ENCODE data around the gene DIAPH2.

Gene DIAPH2

DNA sequence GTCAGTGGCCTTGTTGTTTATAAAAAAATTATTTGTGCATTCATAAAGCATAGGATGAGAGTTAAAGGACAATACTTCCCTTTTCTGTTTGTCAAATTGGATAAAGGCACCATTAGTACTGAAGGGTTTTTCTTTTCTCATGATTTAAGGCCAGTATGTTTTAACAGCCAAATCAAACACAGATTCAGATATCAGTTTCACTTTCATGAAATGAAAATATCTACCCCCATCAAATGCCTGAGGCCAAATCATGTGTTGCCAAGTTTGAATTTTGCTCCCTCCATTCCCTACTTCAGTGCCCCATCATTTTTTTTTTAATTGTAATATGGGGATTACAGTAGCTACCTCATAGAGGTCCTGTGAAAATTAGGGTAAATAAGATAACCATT lies 944.9 kb downstream of the DIAPH2 start:
- TF ChIP-seq, protein P1, sequence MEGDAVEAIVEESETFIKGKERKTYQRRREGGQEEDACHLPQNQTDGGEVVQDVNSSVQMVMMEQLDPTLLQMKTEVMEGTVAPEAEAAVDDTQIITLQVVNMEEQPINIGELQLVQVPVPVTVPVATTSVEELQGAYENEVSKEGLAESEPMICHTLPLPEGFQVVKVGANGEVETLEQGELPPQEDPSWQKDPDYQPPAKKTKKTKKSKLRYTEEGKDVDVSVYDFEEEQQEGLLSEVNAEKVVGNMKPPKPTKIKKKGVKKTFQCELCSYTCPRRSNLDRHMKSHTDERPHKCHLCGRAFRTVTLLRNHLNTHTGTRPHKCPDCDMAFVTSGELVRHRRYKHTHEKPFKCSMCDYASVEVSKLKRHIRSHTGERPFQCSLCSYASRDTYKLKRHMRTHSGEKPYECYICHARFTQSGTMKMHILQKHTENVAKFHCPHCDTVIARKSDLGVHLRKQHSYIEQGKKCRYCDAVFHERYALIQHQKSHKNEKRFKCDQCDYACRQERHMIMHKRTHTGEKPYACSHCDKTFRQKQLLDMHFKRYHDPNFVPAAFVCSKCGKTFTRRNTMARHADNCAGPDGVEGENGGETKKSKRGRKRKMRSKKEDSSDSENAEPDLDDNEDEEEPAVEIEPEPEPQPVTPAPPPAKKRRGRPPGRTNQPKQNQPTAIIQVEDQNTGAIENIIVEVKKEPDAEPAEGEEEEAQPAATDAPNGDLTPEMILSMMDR (IDR thresholded peaks at IDR 0.05; ENCODE audit: extremely low read depth, missing control alignments) = no peak
- DNase-seq (ENCODE audit: low spot score) = no peak

DNA sequence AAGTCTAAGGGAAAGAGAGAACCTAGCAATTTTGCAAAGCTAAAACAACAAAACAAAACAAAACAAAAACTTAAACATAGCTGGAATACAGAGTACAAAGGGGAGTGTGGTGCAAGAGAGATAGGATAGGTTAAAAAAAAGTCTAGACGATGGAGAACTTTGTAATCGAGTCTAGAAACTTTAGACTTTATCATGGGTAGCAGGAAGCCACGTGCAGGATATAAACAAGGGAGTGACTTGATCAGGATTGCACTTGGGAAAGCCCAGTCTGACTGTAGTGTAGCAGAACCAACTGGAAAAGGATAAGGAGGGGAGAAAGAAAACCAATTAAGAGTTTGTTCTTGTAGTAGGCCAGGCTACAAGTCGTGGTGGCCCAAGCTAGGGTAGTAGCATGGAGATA lies 949.2 kb downstream of the DIAPH2 start:
- no peak for DNase-seq (ENCODE audit: low spot score)
- TF ChIP-seq, protein P1 (IDR thresholded peaks at IDR 0.05; ENCODE audit: extremely low read depth, missing control alignments) = no peak

DNA sequence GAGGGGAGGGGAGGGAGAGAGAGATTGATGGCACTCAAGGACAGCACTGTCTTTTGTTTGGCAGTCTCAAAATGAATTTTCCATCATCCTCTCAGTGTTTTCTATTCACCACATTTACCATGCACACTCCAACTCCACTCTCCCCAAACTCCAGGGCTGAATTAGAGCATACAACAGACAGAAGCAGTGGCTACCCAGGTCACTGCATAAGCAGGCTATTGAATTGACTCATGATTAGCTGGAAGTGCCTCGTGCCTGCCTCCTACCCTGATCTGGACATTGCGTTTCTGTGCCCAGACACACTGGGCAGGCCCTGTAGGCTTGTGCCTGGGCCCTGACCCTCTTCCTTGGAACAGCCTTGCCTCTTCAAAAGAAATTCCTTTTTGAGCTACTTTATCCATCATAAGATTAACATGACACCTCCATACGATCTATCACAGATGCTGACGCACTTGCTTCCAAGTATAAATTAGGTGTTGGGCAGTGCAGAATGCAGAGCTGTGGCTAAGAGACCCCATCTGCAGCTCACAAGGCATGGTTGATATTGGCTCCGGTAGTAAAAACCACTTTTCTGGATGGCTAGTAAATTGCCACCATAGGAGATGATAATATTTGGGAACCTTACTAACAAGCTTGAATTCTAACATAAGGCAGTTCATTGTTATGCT lies 952.0 kb downstream of the DIAPH2 start:
- no peak for DNase-seq (ENCODE audit: low spot score)

DNA sequence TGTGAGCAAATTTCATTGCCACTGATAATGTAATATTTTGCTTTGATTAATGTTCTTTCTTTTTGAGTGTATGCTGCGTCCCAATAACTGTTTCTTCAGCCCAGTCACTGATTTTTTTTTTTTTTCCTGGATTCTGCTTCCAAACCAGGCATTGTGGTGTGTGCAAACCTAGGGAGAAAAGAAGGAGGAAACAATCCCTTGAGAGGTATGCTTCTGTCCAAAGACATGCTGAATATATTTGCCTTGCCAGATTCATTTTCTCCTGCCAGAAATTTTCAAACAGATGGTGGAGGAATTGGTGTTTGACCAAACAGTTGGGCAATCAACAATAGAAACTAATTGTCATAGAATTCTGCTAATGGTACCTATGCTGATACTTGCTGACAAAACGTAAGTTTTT lies 952.6 kb downstream of the DIAPH2 start:
- DNase-seq (ENCODE audit: low spot score) = no peak
- TF ChIP-seq, protein P1 (IDR thresholded peaks at IDR 0.05; ENCODE audit: extremely low read depth, missing control alignments) = no peak

More for the DNA sequence above, 952.0 kb downstream of the DIAPH2 start:
- TF ChIP-seq, protein P1 (IDR thresholded peaks at IDR 0.05; ENCODE audit: extremely low read depth, missing control alignments) = no peak

DNA sequence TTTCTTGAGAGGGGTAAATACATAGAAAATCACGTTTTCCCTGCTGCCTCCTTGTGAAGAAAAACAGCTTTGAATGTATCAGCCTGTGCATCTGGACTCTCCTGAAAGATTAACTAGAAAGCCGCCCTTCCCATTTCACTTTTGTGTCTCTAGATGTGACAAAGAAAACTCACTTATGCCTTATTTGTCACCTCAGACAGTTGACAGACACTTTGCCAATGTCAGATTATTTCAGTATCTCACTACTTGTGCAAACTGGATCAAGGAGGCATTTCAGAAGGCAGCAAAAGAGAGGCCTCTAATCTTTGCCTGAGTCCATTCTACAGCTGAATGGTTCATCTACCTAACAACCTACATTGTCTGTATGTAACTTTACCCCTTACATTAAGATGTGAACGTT lies 954.0 kb downstream of the DIAPH2 start:
- DNase-seq (ENCODE audit: low spot score) = no peak
- TF ChIP-seq, protein P1 (IDR thresholded peaks at IDR 0.05; ENCODE audit: extremely low read depth, missing control alignments) = no peak

DNA sequence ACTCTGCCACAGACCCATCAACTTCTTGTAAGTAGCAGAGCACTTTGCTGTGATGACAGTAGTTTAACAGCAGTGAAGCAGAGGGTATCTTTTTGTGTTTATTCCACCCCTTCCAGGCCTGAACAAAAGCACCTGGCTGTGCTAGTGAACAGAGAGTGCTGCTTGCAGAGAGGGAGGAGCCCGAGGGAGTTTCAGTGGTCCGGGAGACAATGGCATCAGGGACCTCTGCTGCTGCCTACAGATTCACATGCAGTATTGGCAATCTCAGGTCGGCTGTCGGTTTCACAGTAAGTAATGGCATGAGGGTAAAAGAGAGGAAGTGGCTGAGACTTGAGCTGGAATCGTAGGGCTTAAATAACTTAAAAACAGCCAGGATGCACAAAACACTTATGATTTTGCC lies 954.9 kb downstream of the DIAPH2 start:
- TF ChIP-seq, protein P1 (IDR thresholded peaks at IDR 0.05; ENCODE audit: extremely low read depth, missing control alignments) = no peak
- DNase-seq (ENCODE audit: low spot score) = no peak

Data from GM20000 (cell line).